Nephron progenitor cell (in vitro differentiated cells): ENCODE measurements around the gene ITK.

Experiments
- DNase-seq: peaks from one replicate; pipeline ENCODE4 v3.0.0; 2021
- H3K27ac Mint-ChIP-seq: 2 replicates; pipeline ENCODE4 v1.8.0; 2021; ENCODE audit warnings: mild to moderate bottlenecking, moderate library complexity, mixed read lengths
- H3K27me3 Mint-ChIP-seq: 2 replicates; pipeline ENCODE4 v1.8.0; 2021; ENCODE audit warnings: mild to moderate bottlenecking, low read depth, mixed read lengths; ENCODE audit not compliant: poor library complexity
- H3K36me3 Mint-ChIP-seq: 2 replicates; pipeline ENCODE4 v1.8.0; 2021; ENCODE audit warnings: low read depth, mixed read lengths
- H3K4me1 Mint-ChIP-seq: 2 replicates; pipeline ENCODE4 v1.8.0; 2021; ENCODE audit warnings: mixed read lengths
- H3K4me3 Mint-ChIP-seq: 2 replicates; pipeline ENCODE4 v1.8.0; 2021; ENCODE audit warnings: mild to moderate bottlenecking, moderate library complexity, mixed read lengths
- H3K9me3 Mint-ChIP-seq: 2 replicates; pipeline ENCODE4 v1.8.0; 2021; ENCODE audit warnings: mild to moderate bottlenecking, moderate library complexity, mixed read lengths
- CTCF ChIP-seq: fragments of 200-600 bp; sonication (generic); IDR thresholded peaks from 2 replicates; pipeline ENCODE4 v1.5.0; 2021; ENCODE audit warnings: antibody characterized with exemption

Gene ITK

DNA sequence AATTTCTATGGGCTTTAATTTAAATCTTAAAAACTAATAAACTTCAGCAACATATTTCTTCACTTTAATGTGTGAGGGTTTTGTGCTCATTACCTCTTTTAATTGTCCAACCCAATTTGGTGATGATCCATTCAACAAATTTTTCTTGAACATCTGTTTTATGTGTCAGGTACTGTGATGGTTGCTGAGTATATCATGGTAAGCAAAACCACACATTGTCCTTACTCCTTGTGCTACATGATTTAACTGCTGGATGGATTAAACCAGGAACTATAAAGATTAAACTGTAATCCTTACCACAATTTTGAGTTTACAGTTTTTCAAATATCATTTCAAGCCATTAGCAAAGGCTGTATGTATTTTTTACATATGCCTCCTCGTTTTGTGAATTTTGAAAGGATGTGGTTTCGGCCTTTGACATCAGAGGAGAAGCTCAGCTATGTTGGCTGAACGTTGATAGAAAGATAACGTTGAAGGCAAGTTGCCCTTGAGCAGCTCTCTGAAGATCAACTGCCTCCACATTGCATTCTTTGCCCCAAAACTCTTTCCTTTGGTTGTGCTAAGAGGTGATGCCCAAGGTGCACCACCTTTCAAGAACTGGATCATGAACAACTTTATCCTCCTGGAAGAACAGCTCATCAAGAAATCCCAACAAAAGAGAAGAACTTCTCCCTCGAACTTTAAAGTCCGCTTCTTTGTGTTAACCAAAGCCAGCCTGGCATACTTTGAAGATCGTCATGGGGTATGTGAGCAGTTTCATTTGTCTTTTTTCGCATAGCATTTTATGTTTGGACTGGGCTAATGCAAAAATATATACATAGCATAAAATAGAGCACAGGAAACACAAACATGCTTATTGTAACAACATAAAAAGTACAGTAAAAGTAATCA lies at the start of gene ITK:
Gene ITK, plus strand, starts transcription at position 467 of the 891 bp plus-strand sequence. Its CDS starts 138 bp downstream, at position 605.
- Mint-ChIP-seq H3K27me3 (peaks cover 29% of the 10 kb centered on the region), H3K36me3 (no peaks in the 10 kb centered on the region), H3K9me3 (no peaks in the 10 kb centered on the region), H3K27ac (no peak within 1 kb of the TSS), H3K4me1 (no peaks in the 10 kb centered on the region), H3K4me3 (no peak within 1 kb of the TSS)
- DNase-seq, result no peak
- no peak for TF ChIP-seq CTCF

GRCh38 chr5:157130925-157131324 lies 49.7 kb upstream of the ITK start:
- peaks cover under 1% of the 10 kb centered on the region for H3K36me3 Mint-ChIP-seq
- TF ChIP-seq CTCF, result no peak
- DNase-seq, result no peak
- peaks cover 4% of the 10 kb centered on the region for H3K9me3 Mint-ChIP-seq
- no peak overlapping the region for H3K27ac Mint-ChIP-seq
- H3K27me3 Mint-ChIP-seq, result peaks cover 6% of the 10 kb centered on the region
- H3K4me3 Mint-ChIP-seq, result no peak overlapping the region
- H3K4me1 Mint-ChIP-seq, result no peaks in the 10 kb centered on the region

DNA sequence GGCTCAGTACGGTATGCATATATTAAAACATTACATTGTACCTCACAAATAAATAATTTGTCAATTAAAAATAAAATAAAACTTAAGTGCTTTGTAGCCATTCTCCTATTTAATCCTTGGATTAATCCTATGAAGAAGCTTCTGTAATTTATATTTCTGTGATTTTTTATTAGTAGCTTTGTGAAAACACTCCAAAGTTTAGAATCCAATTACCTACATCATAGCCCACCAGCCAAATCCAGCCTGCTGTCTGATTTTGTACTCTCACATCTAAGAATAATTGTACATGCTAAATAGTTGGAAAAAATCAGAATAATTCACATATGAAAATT lies 48.4 kb upstream of the ITK start:
- Mint-ChIP-seq H3K4me1 (no peaks in the 10 kb centered on the region), H3K9me3 (peaks cover 4% of the 10 kb centered on the region), H3K4me3 (no peak overlapping the region), H3K27me3 (peaks cover 6% of the 10 kb centered on the region), H3K36me3 (peaks cover 6% of the 10 kb centered on the region), H3K27ac (no peak overlapping the region)
- TF ChIP-seq CTCF, result no peak
- DNase-seq, result no peak

GRCh38 chr5:157137691-157138090 lies 42.9 kb upstream of the ITK start:
- no peak overlapping the region for H3K27ac Mint-ChIP-seq

GRCh38 chr5:157142317-157143126 lies 38.1 kb upstream of the ITK start, which contains the start of gene MED7:
Gene MED7, minus strand, starts transcription at chr5:157142865. Its CDS starts 3,434 bp downstream, at chr5:157139431.
- TF ChIP-seq CTCF, result no peak
- peak; percentile 85 for DNase-seq
- H3K4me3 Mint-ChIP-seq, result peak within 1 kb of the TSS; percentile 91
- peaks cover 4% of the 10 kb centered on the region for H3K4me1 Mint-ChIP-seq
- peaks cover 46% of the 10 kb centered on the region for H3K36me3 Mint-ChIP-seq
- peaks cover 17% of the 10 kb centered on the region for H3K9me3 Mint-ChIP-seq
- H3K27ac Mint-ChIP-seq, result no peak within 1 kb of the TSS
- H3K27me3 Mint-ChIP-seq, result peaks cover 7% of the 10 kb centered on the region

More at GRCh38 chr5:157137691-157138090, 42.9 kb upstream of the ITK start:
- H3K9me3 Mint-ChIP-seq, result peaks cover 2% of the 10 kb centered on the region
- H3K36me3 Mint-ChIP-seq, result peaks cover 47% of the 10 kb centered on the region
- DNase-seq, result no peak
- no peaks in the 10 kb centered on the region for H3K27me3 Mint-ChIP-seq
- H3K4me1 Mint-ChIP-seq, result peaks cover 4% of the 10 kb centered on the region
- H3K4me3 Mint-ChIP-seq, result no peak overlapping the region
- no peak for TF ChIP-seq CTCF
